Stimulated activated CD4-positive, alpha-beta T cell treated with anti-CD3 and anti-CD28 coated beads, Interleukin-12 subunit alpha, Interleukin-12 subunit beta, amount 100 ng/mL, for 48 hours (primary cell): ENCODE measurements around the gene FAAP100.

Source experiments
- DNase-seq, 3 donors: peaks; one replicate each; pipeline ENCODE4 v3.0.0-alpha.2; 2020; ENCODE audit warnings: low read depth in 2 of 3, low spot score in 1 of 3

The FAAP100 gene

GRCh38 chr17:81526662-81527571, 25.2 kb downstream of the FAAP100 start:
- DNase-seq: no peak

- DNase-seq: no peak
Observed at GRCh38 chr17:81524865-81525159, 27.3 kb downstream of the FAAP100 start.

GRCh38 chr17:81524039-81524864, 27.9 kb downstream of the FAAP100 start:
- DNase-seq: no peak

- no peak for DNase-seq
Observed at GRCh38 chr17:81523402-81524038, 28.6 kb downstream of the FAAP100 start.

- no peak for DNase-seq
Observed at GRCh38 chr17:81522491-81523401, 29.4 kb downstream of the FAAP100 start.

DNA sequence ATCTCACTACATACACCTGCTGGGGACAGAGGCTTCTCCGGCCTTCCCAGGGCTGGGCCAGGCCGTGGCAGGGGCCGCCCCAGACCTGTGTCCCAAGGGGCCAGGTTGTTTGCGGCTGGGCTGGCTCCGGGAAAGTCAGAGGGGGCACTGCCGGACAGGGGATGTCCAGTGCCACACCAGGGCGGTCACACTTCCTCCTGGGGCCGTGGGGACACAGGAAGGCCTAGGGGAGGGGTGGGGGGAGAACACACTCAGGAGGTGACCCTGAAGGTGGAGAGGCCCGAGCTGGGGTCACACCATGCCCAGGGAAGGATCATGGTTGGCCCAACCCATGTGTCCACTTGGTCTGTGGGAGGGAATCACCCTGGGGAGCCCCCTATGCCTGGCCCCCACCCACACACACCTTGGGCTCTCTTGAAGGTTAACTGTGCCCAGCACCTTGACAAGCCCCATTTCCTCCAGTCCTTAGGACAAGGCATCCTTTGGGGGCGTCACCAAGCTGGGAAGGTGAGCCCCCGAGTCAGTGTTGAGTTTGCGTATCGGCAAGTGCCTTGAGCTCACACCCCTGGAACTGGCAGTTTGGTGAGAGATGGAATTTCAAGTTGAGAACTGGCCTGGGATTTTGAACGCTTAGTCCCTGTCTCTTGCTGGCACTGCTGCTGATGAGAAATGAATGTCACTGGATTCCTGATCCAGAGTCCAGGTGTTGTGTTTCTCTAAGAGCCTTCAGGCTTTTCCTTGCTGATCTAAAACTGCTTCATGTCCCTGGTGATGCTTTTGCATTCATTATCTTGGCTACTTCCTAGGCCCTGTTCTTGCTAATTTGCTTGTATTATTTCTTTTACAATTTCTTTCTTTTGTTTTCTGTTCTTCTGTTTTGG, 31.9 kb downstream of the FAAP100 start:
- DNase-seq: no peak

DNA sequence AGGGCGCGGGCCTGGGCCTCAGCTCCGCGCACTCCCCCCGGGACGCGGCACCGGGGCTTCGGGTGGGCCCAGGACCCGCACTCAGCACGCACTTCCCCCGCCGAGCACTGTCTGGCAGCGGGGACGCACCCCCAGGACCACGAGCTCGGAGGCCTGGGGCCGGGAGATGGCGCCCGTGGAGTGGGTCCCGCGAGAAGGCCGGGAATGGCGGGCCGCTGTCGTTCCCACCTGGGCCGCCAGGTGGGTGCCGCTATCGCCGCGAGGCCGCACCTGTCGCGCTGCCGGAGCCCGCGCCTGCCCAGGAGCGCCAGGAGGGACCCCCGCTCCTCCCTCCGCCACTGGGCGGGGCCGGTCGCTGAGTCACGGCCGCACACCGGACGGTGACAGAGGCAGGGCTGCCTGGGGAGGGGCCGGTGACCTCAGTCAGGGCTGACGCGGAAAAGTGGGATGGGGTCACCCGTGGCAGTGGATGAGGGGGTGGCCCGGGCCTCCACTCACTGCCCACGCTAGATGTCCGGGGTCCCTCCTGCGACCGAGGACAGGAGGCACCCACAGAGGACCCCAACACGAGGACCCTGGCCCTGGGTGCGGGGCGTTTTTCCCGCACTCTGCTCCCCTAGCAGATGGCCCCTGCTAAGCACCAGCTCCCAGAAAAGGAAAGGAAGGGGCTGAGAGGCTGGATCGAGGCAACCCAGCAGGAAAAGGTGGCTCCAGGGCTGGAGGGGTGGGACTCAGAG, 32.7 kb downstream of the FAAP100 start:
- DNase-seq: peak in 1 of 3 donors; percentile 49

- DNase-seq: no peak
Observed at GRCh38 chr17:81518785-81519283, 33.3 kb downstream of the FAAP100 start.

GRCh38 chr17:81518113-81518784, 33.9 kb downstream of the FAAP100 start:
- DNase-seq: no peak

DNA sequence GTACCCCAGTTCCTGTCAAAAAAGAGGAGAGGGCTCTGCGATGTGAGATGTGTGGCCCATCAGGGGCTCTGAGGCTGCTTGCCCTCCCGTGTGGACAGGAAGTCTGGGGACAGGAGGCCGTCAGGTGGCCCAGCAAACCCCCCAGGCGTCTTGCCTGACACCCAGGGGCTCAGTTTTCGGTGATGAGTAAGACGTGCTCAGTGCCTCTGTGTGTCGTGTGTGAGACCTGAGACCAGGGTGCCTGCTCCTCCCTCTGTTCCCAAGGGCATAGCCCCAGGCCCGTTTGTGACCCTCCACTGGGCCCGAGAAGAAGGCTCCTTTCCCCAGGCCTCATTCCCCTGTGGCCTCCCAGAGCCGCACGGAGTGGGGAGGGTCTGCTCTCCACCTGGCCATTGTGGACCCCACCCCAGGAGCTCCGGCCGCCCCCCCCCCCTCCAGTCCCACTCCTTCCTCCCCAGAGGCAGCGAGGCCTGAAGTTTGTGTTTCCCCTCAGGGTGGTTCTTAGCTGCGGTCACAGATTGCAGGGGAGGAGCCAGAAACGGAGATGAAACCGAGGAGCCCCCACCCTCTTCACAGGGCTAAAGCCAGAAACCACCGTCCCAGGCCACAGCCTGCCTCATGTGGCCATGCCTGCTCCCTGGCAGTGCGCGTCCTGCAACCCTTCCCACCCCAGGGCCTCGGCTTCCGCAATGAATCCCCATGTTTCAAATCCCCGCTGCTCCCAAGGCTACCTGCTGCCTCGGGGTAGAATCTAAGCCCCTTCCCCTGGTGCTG, 34.6 kb downstream of the FAAP100 start:
- DNase-seq: no peak

- no peak for DNase-seq
Observed at GRCh38 chr17:81517009-81517338, 35.2 kb downstream of the FAAP100 start.

- no peak for DNase-seq
Observed at GRCh38 chr17:81516439-81516838, 35.7 kb downstream of the FAAP100 start.

DNA sequence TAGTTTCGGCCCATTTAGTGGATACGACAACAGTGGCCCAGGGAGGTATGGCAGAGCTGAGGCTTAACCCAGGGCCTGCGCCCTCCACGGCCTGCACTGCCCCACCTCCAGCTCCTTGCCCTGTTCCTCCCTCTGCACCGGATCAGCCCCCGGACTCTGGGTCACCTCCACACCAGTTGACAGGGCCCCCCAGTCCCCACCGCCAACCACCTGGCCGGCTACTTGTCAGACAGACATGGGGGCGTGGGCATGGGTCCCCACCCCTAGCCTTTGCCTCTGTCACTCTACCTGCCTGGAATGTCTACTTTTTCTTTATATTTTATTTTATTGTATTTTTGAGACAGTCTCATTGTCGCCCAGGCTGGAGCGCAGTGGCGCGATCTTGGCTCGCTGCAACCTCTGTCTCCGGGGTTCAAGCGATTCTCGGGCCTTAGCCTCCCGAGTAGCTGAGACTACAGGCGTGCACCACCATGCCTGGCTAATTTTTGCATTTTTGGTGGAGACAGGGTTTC, 36.6 kb downstream of the FAAP100 start:
- no peak for DNase-seq

- peak in 1 of 3 donors; percentile 60 for DNase-seq
Observed at GRCh38 chr17:81514739-81515529, 37.2 kb downstream of the FAAP100 start.

DNA sequence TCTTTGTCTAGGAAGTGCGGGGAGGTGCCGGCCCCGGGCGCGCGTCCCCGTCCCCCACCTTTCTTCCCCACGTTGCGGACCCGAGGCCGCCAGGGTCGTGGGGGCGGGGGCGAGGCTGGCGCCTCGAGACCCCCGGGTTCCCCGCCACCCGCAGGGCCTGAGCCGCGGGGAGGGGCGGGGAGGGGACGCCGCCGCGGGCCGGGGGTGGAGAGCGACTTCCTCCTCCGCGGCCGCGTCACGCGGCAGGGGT, 37.7 kb downstream of the FAAP100 start:
- DNase-seq: no peak

DNA sequence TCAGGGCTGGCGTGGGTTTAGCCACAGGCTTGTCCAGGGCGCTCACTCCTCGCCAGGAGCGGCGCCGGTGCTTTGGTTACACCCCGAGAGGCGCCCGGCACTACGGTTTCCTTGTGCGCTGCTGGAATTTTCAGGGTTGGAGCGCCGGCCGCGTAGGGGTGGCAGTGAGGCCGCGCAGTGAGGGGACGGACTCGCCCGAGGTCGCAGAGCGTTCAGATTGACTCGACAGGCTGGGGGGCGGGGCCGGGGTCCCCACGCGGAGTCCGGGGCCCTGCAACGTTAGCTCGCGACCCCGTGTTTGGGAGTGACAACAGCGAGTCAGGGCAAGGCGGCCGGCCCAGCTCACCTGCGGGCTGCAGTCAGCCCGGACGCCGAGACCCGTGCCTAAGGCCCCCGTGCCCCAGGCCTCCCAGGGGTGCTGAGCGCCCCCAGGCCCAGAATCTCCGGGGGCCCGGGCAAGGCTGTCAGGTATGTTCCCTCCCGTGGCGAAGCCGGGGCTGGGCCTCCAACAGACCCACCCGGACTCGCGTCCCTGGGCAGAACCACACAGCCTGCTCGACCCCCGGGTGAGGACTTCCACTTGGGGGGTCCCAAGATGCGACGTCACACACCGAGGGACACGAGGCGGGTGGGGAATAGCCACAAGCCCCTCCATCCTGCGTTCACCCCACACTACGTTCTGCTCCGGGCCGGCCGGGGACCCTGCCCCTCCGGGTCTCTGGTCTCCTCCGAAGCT, 38.2 kb downstream of the FAAP100 start:
- no peak for DNase-seq
